Measurements from ENCODE around the gene CWH43.
"Not testable (repeated sequence)": the region's sequence is repeated elsewhere in the genome, so short reads cannot be mapped to it uniquely, and the experiment has no call there.

The CWH43 gene

GRCh38 chr4:49097071-49097470 is 111.0 kb downstream of the CWH43 start:
- not testable (repeated sequence) for DNase-seq (ENCODE audit: low read depth)

GRCh38 chr4:49097505-49097904 is 111.4 kb downstream of the CWH43 start:
- not testable (repeated sequence) for DNase-seq (ENCODE audit: low read depth)

GRCh38 chr4:49098034-49098759 is 112.1 kb downstream of the CWH43 start:
- DNase-seq (ENCODE audit: low read depth) = not testable (repeated sequence)

- DNase-seq (ENCODE audit: low read depth) = not testable (repeated sequence)
Observed at GRCh38 chr4:49099831-49100444, 113.9 kb downstream of the CWH43 start.

GRCh38 chr4:49102344-49102898 is 116.3 kb downstream of the CWH43 start:
- not testable (repeated sequence) for DNase-seq (ENCODE audit: low read depth)

GRCh38 chr4:49103436-49104136 is 117.5 kb downstream of the CWH43 start:
- not testable (repeated sequence) for DNase-seq (ENCODE audit: low read depth)

GRCh38 chr4:49104231-49104930 is 118.3 kb downstream of the CWH43 start:
- DNase-seq (ENCODE audit: low read depth) = not testable (repeated sequence)

- not testable (repeated sequence) for DNase-seq (ENCODE audit: low read depth)
Observed at GRCh38 chr4:49105248-49105904, 119.3 kb downstream of the CWH43 start.

GRCh38 chr4:49107262-49107661 is 121.2 kb downstream of the CWH43 start:
- DNase-seq (ENCODE audit: low read depth) = peak; percentile 56

GRCh38 chr4:49108183-49108978 is 122.3 kb downstream of the CWH43 start:
- DNase-seq (ENCODE audit: low read depth) = not testable (repeated sequence)

GRCh38 chr4:49109567-49110166 is 123.6 kb downstream of the CWH43 start:
- DNase-seq (ENCODE audit: low read depth) = not testable (repeated sequence)

GRCh38 chr4:49110579-49110978 is 124.5 kb downstream of the CWH43 start:
- DNase-seq (ENCODE audit: low read depth) = not testable (repeated sequence)

Measured in iris pigment epithelial cell (primary cell).